ENCODE data around the gene MAD1L1. TPM values are rescaled to one million over a fixed set of nuclear protein-coding genes. Genes with fewer than 3 reads are reported as not detected.

Gene MAD1L1
- total and polyA plus RNA-seq, 2 of the 8 experiments (the other 6 are each of a cell fraction or from before 2014, with no cell fraction given) = 40.4 to 44.6 TPM

GRCh38 chr7:2172311-2173188 is 60.2 kb downstream of the MAD1L1 start:
- no peak overlapping the region for H2BK120ac ChIP-seq (replicated peaks; ENCODE audit: low read depth, low read length)
- no peaks in the 10 kb centered on the region; a peak in 1 of 7 replicates for H3K4me1 ChIP-seq (replicated peaks in 1 of 4; ENCODE audit: control insufficient read depth in 3 of 4, insufficient read depth in 4 of 4, low read length in 3 of 4)
- DNase-seq (ENCODE audit: low read depth in 1 of 2, low spot score in 2 of 2) = peak in 1 of 2 experiments; percentile 45
- peaks cover 0 to 4% of the 10 kb centered on the region in 2 experiments for H4K20me1 ChIP-seq (replicated peaks in 1 of 2; ENCODE audit: control insufficient read depth in 1 of 2, insufficient read depth in 2 of 2, low read length in 2 of 2)
- no peak overlapping the region for H3K23ac ChIP-seq (ENCODE audit: insufficient read length)
- ChIA-PET POLR2A (ENCODE audit: partially characterized antibody) (interaction anchor here (1.4 kb wide), 1 partner anchor 129 kb away, joined by 3 read pairs; no protein-coding TSS in a partner anchor), CTCF (ENCODE audit: partially characterized antibody) (interaction anchor here (1.0 to 1.4 kb wide), 3 partner anchors 22 to 463 kb away, joined by 3 to 5 read pairs (median 4); no protein-coding TSS in a partner anchor)
- no peaks in the 10 kb centered on the region for H3K9me3 ChIP-seq (ENCODE audit: insufficient read depth in 2 of 2, low read depth in 1 of 2, low read length in 1 of 2)
- H2AFZ ChIP-seq (ENCODE audit: low read length) = no peak overlapping the region
- no peaks in the 10 kb centered on the region for H3K27me3 ChIP-seq (replicated peaks in 1 of 4; ENCODE audit: control insufficient read depth in 3 of 4, extremely low read depth in 1 of 4, insufficient read depth in 3 of 4, low read length in 3 of 4)
- H3K27ac ChIP-seq (ENCODE audit: low read depth, low read length) = no peak overlapping the region
- H2BK20ac ChIP-seq (ENCODE audit: low read length) = no peak overlapping the region
- H3K18ac ChIP-seq (ENCODE audit: extremely low read depth, low read length) = no peak overlapping the region
- no peak for FAIRE-seq
- H3K9ac ChIP-seq (replicated peaks in 1 of 4; ENCODE audit: extremely low read depth in 1 of 4, low read depth in 3 of 4, low read length in 3 of 4) = no peak overlapping the region
- H3K14ac ChIP-seq (ENCODE audit: insufficient read length) = no peak overlapping the region
- peak overlapping the region; percentile 71; the same call in 1 of the 2 replicates for H2BK5ac ChIP-seq (ENCODE audit: low read depth, low read length)
- no peaks in the 10 kb centered on the region for H3K23me2 ChIP-seq (ENCODE audit: low read depth, low read length)
- H3K4me2 ChIP-seq (ENCODE audit: insufficient read depth in 1 of 2, low read depth in 2 of 2, low read length in 2 of 2) = no peak overlapping the region
- H4K91ac ChIP-seq (replicated peaks; ENCODE audit: insufficient read length, low read length) = no peak overlapping the region
- peaks cover 0 to 4% (median 0%) of the 10 kb centered on the region in 4 experiments; a peak in 4 of 8 replicates for H3K36me3 ChIP-seq (ENCODE audit: control insufficient read depth in 2 of 4, insufficient read depth in 4 of 4, low read length in 3 of 4)
- WGBS, 2 experiments (ENCODE audit: extremely low coverage in 1 of 2, insufficient coverage in 1 of 2, insufficient read length in 1 of 2, insufficient replicate concordance in 2 of 2, low coverage in 1 of 2, low lambda C conversion rate in 2 of 2, missing lambda C conversion rate in 1 of 2) = 91% methylated on average over 39 of the region's 39 CpGs; no CpG with 5 or more reads in 1 of the 2 experiments
- H4K8ac ChIP-seq (ENCODE audit: extremely low read depth, insufficient read depth, low read length) = no peak overlapping the region
- H3K4ac ChIP-seq (replicated peaks; ENCODE audit: insufficient read length, low read depth, low read length) = no peak overlapping the region
- no peak overlapping the region for H2BK15ac ChIP-seq (ENCODE audit: low read length)
- H3K4me3 ChIP-seq (ENCODE audit: extremely low read depth in 1 of 4, insufficient read depth in 2 of 4, low read depth in 3 of 4, low read length in 4 of 4) = no peak overlapping the region
- no peak overlapping the region for H4K5ac ChIP-seq (ENCODE audit: insufficient read length, low read depth, low read length)
- no peak overlapping the region for H3K56ac ChIP-seq (replicated peaks; ENCODE audit: insufficient read length, low read depth, low read length)
- no peak overlapping the region for H2BK12ac ChIP-seq (ENCODE audit: low read depth, low read length)
- no peaks in the 10 kb centered on the region for H3K79me2 ChIP-seq (ENCODE audit: control insufficient read depth in 1 of 2, insufficient read depth in 2 of 2, low read length in 2 of 2)
- H2AK5ac ChIP-seq (ENCODE audit: low read depth, low read length) = no peak overlapping the region
- H3K79me1 ChIP-seq (ENCODE audit: low read depth, low read length) = peaks cover 10% of the 10 kb centered on the region
- TF ChIP-seq ASH2L (IDR thresholded peaks at IDR 0.05; ENCODE audit: low read length) = no peak
- TF ChIP-seq CHD1 (IDR thresholded peaks at IDR 0.05; ENCODE audit: low read depth, low read length) = no peak
- no peak for TF ChIP-seq SIN3A (conservative IDR thresholded peaks at IDR 0.05 in 1 of 2, IDR thresholded peaks at IDR 0.05 in 1 of 2; ENCODE audit: low read depth in 1 of 2, low read length in 2 of 2)
- TF ChIP-seq, protein P1, sequence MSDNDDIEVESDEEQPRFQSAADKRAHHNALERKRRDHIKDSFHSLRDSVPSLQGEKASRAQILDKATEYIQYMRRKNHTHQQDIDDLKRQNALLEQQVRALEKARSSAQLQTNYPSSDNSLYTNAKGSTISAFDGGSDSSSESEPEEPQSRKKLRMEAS (IDR thresholded peaks at IDR 0.05) = no peak
- TF ChIP-seq RXRA (IDR thresholded peaks at IDR 0.05; ENCODE audit: insufficient read depth, low read depth, low read length) = no peak
- no peak for TF ChIP-seq HDAC6 (IDR thresholded peaks at IDR 0.05; ENCODE audit: low read depth, low read length)
- no peak for TF ChIP-seq KDM4A (IDR thresholded peaks at IDR 0.05; ENCODE audit: low read depth, low read length, severe bottlenecking)
